Upper lobe of left lung (tissue), 6 donors: ENCODE data around the gene ROBO3. TPM values are rescaled to one million over a fixed set of nuclear protein-coding genes. Genes with fewer than 3 reads are reported as not detected.

Experiments
- ATAC-seq, 2 donors: fragments of 200-7000 bp; cut with Tn5 transposase; one replicate each; pipeline ENCODE4 v1.9.1; 2022; ENCODE audit warnings: mild to moderate bottlenecking in 2 of 2, moderate library complexity in 2 of 2; ENCODE audit not compliant: low FRiP score in 2 of 2
- DNase-seq, 2 donors: peaks; one replicate each; pipeline ENCODE4 v3.0.0-alpha.2; 2019 to 2020
- H3K27ac ChIP-seq, 4 donors: fragments of 200-600 bp; sonication (generic); one replicate each; pipeline ENCODE4 v1.5.1; 2016 to 2019
- H3K27me3 ChIP-seq, 4 donors: fragments of 200-600 bp; sonication (generic); one replicate each; pipeline ENCODE4 v1.5.1; 2017 to 2019
- H3K36me3 ChIP-seq, 4 donors: fragments of 200-600 bp; sonication (generic); one replicate each; pipeline ENCODE4 v1.5.1; 2016 to 2019
- H3K4me1 ChIP-seq, 4 donors: fragments of 200-600 bp; sonication (generic); one replicate each; pipeline ENCODE4 v1.5.1; 2018 to 2019
- H3K4me3 ChIP-seq, 4 donors: fragments of 200-600 bp; sonication (generic); one replicate each; pipeline ENCODE4 v1.5.1; 2017 to 2019; ENCODE audit warnings: mild to moderate bottlenecking in 2 of 4, moderate library complexity in 1 of 4
- H3K9me3 ChIP-seq, 4 donors: fragments of 200-600 bp; sonication (generic); one replicate each; pipeline ENCODE4 v1.5.1; 2018 to 2019
- CTCF ChIP-seq, 6 experiments: fragments of 450-650 bp in 4 of 6; fragments of 200-600 bp in 2 of 6; sonication (generic) in 2 of 6; IDR thresholded peaks; one replicate each; pipeline ENCODE4 v1.5.1; 2016 to 2019; ENCODE audit warnings: antibody characterized with exemption in 6 of 6
- EP300 ChIP-seq, 4 donors: sonication (generic); formaldehyde crosslinking; IDR thresholded peaks; one replicate each; pipeline ENCODE4 v1.5.1; 2017; ENCODE audit warnings: antibody characterized with exemption in 4 of 4, control low read depth in 2 of 4
- POLR2A ChIP-seq, 4 donors: fragments of 450-650 bp; IDR thresholded peaks; one replicate each; pipeline ENCODE4 v1.5.1; 2016 to 2017; ENCODE audit warnings: antibody characterized with exemption in 4 of 4, mild to moderate bottlenecking in 2 of 4
- POLR2AphosphoS5 ChIP-seq, 2 donors: sonication (generic); formaldehyde crosslinking; IDR thresholded peaks; one replicate each; pipeline ENCODE4 v1.5.1; 2017; ENCODE audit warnings: antibody characterized with exemption in 2 of 2
- WGBS, 2 donors: methylation state at CpG; one replicate each; pipeline ENCODE4 v1.1.5; 2017 to 2018; 5-methylcytosine and 5-hydroxymethylcytosine counted together
- total RNA-seq, 6 donors: library from RNA; depleted of rRNA in 4 of 6; stranded (reverse); fragments of >200 nt in 4 of 6; gene quantifications; one replicate each; pipeline versions ENCODE4 v1.1.0 to v1.2.1, GENCODE V29; 2016 to 2021
- donor health status: DM: no; HTN: no; CAD: no; lungs with moderate emphysema.
- donor health status: DM: no; HTN: yes; CAD: no; lungs with severe emphysema.

Gene ROBO3
- total RNA-seq, 6 donors from 2014 or later: 6.4 to 40.9 (median 7.5) TPM

GRCh38 chr11:124928942-124929665 lies 63.9 kb downstream of the ROBO3 start:
- no peak for ATAC-seq
- no peaks in the 10 kb centered on the region for H3K27me3 ChIP-seq
- H3K9me3 ChIP-seq: no peaks in the 10 kb centered on the region
- no peak overlapping the region for H3K4me3 ChIP-seq
- 41 to 47% methylated on average over 4 of the region's 4 CpGs for WGBS, 2 donors
- no peak overlapping the region for H3K27ac ChIP-seq
- no peaks in the 10 kb centered on the region for H3K36me3 ChIP-seq
- TF ChIP-seq EP300 (IDR thresholded peaks at IDR 0.05) (no peak), POLR2A (IDR thresholded peaks at IDR 0.05) (no peak), CTCF (IDR thresholded peaks at IDR 0.05) (no peak), POLR2AphosphoS5 (IDR thresholded peaks at IDR 0.05) (no peak)
- H3K4me1 ChIP-seq: no peaks in the 10 kb centered on the region
- no peak for DNase-seq

GRCh38 chr11:124930799-124931198 lies 65.6 kb downstream of the ROBO3 start:
- Histone ChIP-seq H3K9me3 (no peaks in the 10 kb centered on the region), H3K27me3 (no peaks in the 10 kb centered on the region), H3K4me3 (no peak overlapping the region), H3K36me3 (no peaks in the 10 kb centered on the region), H3K27ac (no peak overlapping the region), H3K4me1 (peaks cover 0 to 4% (median 0%) of the 10 kb centered on the region in 4 donors)
- TF ChIP-seq POLR2A (IDR thresholded peaks at IDR 0.05) (no peak), CTCF (IDR thresholded peaks at IDR 0.05) (no peak), EP300 (IDR thresholded peaks at IDR 0.05) (no peak)
- 70 to 77% methylated on average over 3 of the region's 3 CpGs for WGBS, 2 donors
- no peak for DNase-seq
- no peak for ATAC-seq

Other genes with a start within 250 kb of the ROBO3 start
- 10 to 100 TPM; 42.3 to 66.6 (median 47.1) TPM for gene TBRG1, start 242.6 kb upstream of the ROBO3 start, total RNA-seq
- 10 to 100 TPM; 21.6 to 42.7 (median 29.3) TPM for gene SIAE, start 191.7 kb upstream of the ROBO3 start, total RNA-seq
- gene SPA17, start 191.5 kb upstream of the ROBO3 start, total RNA-seq: 10 to 100 TPM in 2 of 6 donors, 1 to 10 TPM in 4; 3.6 to 28.0 (median 7.6) TPM
- gene NRGN, start 125.5 kb upstream of the ROBO3 start, total RNA-seq: 100 to 1,000 TPM in 1 of 6 donors, 10 to 100 TPM in 5; 30.9 to 111 (median 77.6) TPM
- 10 to 100 TPM; 32.5 to 55.3 (median 40.2) TPM for gene VSIG2, start 113.2 kb upstream of the ROBO3 start, total RNA-seq
- 100 to 1,000 TPM in 4 of 6 donors, 10 to 100 TPM in 2; 39.8 to 177 (median 128) TPM for gene ESAM, start 103.1 kb upstream of the ROBO3 start, total RNA-seq
- 10 to 100 TPM; 10.5 to 69.1 (median 14.0) TPM for gene MSANTD2, start 65.0 kb upstream of the ROBO3 start, total RNA-seq
- 100 to 1,000 TPM in 2 of 6 donors, 10 to 100 TPM in 4; 17.3 to 111 (median 50.2) TPM for gene ROBO4, start 32.4 kb downstream of the ROBO3 start, total RNA-seq
- not detected for gene HEPN1, start 53.8 kb downstream of the ROBO3 start, total RNA-seq
- gene HEPACAM, start 70.6 kb downstream of the ROBO3 start, total RNA-seq: under 1 TPM in 1 of 6 donors, not detected in 5; 0.14 TPM
- gene CCDC15, start 88.8 kb downstream of the ROBO3 start, total RNA-seq: 1 to 10 TPM in 4 of 6 donors, under 1 TPM in 2; 0.89 to 3.1 (median 1.2) TPM
- 10 to 100 TPM in 4 of 6 donors, 1 to 10 TPM in 2; 3.5 to 32.5 (median 19.1) TPM for gene SLC37A2, start 197.9 kb downstream of the ROBO3 start, total RNA-seq
- 10 to 100 TPM; 11.1 to 25.1 (median 17.3) TPM for gene TMEM218, start 246.2 kb downstream of the ROBO3 start, total RNA-seq